Endothelial cell (in vitro differentiated cells): ENCODE measurements around the gene C12orf50. TPM values are rescaled to one million over a fixed set of nuclear protein-coding genes. Genes with fewer than 3 reads are reported as not detected.

Experiments
- DNase-seq: peaks from one replicate; pipeline ENCODE4 v3.0.0; 2021; ENCODE audit warnings: low spot score
- H3K27ac Mint-ChIP-seq: one replicate; pipeline ENCODE4 v1.8.0; 2021; ENCODE audit warnings: mixed read lengths, inconsistent platforms; ENCODE audit not compliant: unreplicated experiment
- H3K27me3 Mint-ChIP-seq: one replicate; pipeline ENCODE4 v1.8.0; 2021; ENCODE audit warnings: mild to moderate bottlenecking, moderate library complexity, mixed read lengths, inconsistent platforms; ENCODE audit not compliant: unreplicated experiment
- H3K36me3 Mint-ChIP-seq: one replicate; pipeline ENCODE4 v1.8.0; 2021; ENCODE audit warnings: mild to moderate bottlenecking, low read depth, mixed read lengths, inconsistent platforms; ENCODE audit not compliant: unreplicated experiment
- H3K4me1 Mint-ChIP-seq: one replicate; pipeline ENCODE4 v1.8.0; 2021; ENCODE audit warnings: mild to moderate bottlenecking, mixed read lengths, inconsistent platforms; ENCODE audit not compliant: unreplicated experiment
- H3K4me3 Mint-ChIP-seq: one replicate; pipeline ENCODE4 v1.8.0; 2021; ENCODE audit warnings: mild to moderate bottlenecking, mixed read lengths, inconsistent platforms; ENCODE audit not compliant: unreplicated experiment
- H3K9me3 Mint-ChIP-seq: one replicate; pipeline ENCODE4 v1.8.0; 2021; ENCODE audit warnings: mixed read lengths, inconsistent platforms; ENCODE audit not compliant: unreplicated experiment
- total RNA-seq: library from RNA; stranded (reverse); fragmentation: NEBNext Ultra II Directional; extraction: Animal tissue kit (Norgen Biotek cat#: 25700); gene quantifications from one replicate; pipeline ENCODE4 v1.2.1, GENCODE V29; 2021; ENCODE audit not compliant: unreplicated experiment
- TF ChIP-seq, protein P1 (sequence below): fragments of 200-600 bp; sonication (generic); IDR thresholded peaks from one replicate; pipeline ENCODE4 v1.5.0; 2021; ENCODE audit warnings: antibody characterized with exemption; ENCODE audit not compliant: unreplicated experiment

Gene C12orf50
- total RNA-seq, 1 donor from 2014 or later = not detected

DNA sequence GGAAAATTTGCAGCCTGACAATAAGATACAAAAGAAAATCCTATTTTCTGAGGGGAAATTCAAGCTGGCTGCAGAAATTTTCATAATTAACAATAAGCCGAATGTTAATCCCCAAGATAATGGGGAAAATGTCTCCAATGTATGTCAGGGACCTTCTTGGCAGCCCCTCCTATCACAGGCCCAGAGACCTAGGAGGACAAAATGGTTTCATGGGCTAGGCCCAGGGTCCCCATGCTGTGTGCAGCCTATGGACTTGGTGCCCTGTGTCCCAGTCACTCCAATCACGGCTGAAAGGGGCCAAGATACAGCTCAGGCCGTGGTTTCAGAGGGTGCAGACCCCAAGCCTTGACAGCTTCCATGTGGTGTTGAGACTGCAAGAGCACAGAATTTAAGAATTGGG lies 11.2 kb downstream of the C12orf50 start:
- peaks cover 2% of the 10 kb centered on the region for H3K27me3 Mint-ChIP-seq
- H3K9me3 Mint-ChIP-seq = peaks cover 7% of the 10 kb centered on the region
- no peak for DNase-seq
- peaks cover 4% of the 10 kb centered on the region for H3K36me3 Mint-ChIP-seq
- H3K4me1 Mint-ChIP-seq = no peaks in the 10 kb centered on the region
- H3K27ac Mint-ChIP-seq = no peak overlapping the region
- TF ChIP-seq, protein P1, sequence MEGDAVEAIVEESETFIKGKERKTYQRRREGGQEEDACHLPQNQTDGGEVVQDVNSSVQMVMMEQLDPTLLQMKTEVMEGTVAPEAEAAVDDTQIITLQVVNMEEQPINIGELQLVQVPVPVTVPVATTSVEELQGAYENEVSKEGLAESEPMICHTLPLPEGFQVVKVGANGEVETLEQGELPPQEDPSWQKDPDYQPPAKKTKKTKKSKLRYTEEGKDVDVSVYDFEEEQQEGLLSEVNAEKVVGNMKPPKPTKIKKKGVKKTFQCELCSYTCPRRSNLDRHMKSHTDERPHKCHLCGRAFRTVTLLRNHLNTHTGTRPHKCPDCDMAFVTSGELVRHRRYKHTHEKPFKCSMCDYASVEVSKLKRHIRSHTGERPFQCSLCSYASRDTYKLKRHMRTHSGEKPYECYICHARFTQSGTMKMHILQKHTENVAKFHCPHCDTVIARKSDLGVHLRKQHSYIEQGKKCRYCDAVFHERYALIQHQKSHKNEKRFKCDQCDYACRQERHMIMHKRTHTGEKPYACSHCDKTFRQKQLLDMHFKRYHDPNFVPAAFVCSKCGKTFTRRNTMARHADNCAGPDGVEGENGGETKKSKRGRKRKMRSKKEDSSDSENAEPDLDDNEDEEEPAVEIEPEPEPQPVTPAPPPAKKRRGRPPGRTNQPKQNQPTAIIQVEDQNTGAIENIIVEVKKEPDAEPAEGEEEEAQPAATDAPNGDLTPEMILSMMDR = no peak
- no peak overlapping the region for H3K4me3 Mint-ChIP-seq

DNA sequence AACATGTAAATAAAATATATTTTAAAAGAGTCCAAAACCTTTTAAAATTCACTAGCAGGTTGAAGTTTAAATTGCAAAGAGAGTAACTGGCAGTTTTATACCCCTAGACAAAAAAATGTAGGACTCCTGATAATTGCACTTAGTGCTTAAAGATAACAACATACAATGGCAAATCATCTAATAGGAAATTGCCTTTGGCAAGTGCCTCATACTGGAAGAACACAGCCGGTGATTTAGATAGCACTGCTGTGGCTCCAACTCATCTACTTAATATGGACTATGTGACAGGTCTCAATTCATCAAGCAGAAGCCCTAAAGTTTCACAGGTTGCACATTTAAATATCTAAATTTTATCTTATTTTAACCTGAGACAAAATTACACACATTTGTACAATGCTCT lies 13.4 kb downstream of the C12orf50 start:
- H3K4me3 Mint-ChIP-seq = no peak overlapping the region
- H3K4me1 Mint-ChIP-seq = no peaks in the 10 kb centered on the region
- H3K27ac Mint-ChIP-seq = no peak overlapping the region
- TF ChIP-seq, protein P1 = no peak
- DNase-seq = no peak
- H3K27me3 Mint-ChIP-seq = peaks cover 2% of the 10 kb centered on the region
- H3K36me3 Mint-ChIP-seq = peaks cover 4% of the 10 kb centered on the region
- peaks cover 7% of the 10 kb centered on the region for H3K9me3 Mint-ChIP-seq

DNA sequence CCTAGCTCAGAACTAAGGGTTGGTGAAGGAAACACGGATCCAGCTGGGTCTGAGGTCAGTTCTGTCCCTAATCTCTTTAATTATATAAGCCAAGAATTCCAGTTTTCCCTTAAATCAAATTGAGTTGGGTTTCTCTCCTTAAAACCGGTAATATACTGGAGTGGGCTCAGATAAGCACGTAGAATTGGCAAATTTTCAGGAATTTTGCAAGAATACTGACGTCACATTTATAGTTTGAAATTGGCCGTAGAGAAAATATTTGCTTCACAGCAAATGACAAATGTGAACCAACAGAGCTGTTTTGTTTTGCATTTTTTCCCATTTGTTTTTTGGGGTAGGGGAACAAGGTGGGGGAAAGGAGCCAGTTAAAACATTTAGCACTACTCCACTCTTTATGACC lies 17.4 kb downstream of the C12orf50 start:
- DNase-seq = no peak
- no peaks in the 10 kb centered on the region for H3K9me3 Mint-ChIP-seq
- no peak overlapping the region for H3K27ac Mint-ChIP-seq
- no peaks in the 10 kb centered on the region for H3K27me3 Mint-ChIP-seq
- TF ChIP-seq, protein P1 = no peak
- no peaks in the 10 kb centered on the region for H3K36me3 Mint-ChIP-seq
- no peaks in the 10 kb centered on the region for H3K4me1 Mint-ChIP-seq
- H3K4me3 Mint-ChIP-seq = no peak overlapping the region

DNA sequence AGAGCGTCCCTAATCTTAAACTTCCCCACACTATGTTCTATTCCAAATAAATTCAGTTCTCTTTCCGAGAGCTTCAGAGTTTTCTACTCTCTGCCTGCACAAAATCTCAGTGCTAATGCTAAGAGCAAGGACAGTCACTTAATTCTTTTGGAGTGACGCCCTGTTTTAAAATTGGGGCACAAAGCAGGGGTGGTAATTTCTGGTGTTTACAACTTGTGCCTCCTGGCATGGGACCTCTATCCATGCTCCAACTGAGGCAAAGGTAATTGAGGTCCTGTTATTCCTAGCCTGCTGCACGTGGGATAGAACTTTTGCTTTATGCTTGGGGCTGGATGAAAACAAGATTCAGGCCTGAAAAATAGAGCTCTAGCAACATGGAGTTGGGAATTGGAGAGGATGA lies 22.9 kb downstream of the C12orf50 start:
- DNase-seq = no peak
- no peaks in the 10 kb centered on the region for H3K36me3 Mint-ChIP-seq
- H3K27ac Mint-ChIP-seq = no peak overlapping the region
- no peaks in the 10 kb centered on the region for H3K27me3 Mint-ChIP-seq
- no peak overlapping the region for H3K4me3 Mint-ChIP-seq
- H3K4me1 Mint-ChIP-seq = no peaks in the 10 kb centered on the region
- TF ChIP-seq, protein P1 = no peak
- H3K9me3 Mint-ChIP-seq = no peaks in the 10 kb centered on the region

DNA sequence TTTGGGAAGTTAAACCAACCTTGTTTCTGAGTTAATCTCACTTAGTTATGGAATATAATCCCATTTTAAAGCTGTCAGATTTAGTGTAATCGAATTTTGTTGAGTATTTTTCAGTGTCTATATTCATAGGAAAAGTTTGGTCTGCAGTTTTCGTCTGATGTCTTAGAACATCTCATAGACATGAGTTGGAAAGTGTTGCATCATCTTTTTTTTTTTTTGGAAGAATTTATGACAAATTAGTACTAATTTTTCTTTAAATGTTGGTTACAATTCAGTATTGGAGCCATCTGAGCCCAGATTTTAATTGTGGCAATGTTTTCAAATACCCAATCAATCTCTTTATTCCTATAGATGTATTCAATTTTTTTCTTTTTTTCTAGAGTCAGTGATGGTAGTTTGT lies 27.9 kb downstream of the C12orf50 start:
- TF ChIP-seq, protein P1 = no peak
- DNase-seq = no peak
- no peak overlapping the region for H3K27ac Mint-ChIP-seq
- H3K27me3 Mint-ChIP-seq = no peaks in the 10 kb centered on the region
- no peaks in the 10 kb centered on the region for H3K36me3 Mint-ChIP-seq
- no peaks in the 10 kb centered on the region for H3K9me3 Mint-ChIP-seq
- no peak overlapping the region for H3K4me3 Mint-ChIP-seq
- H3K4me1 Mint-ChIP-seq = no peaks in the 10 kb centered on the region
